Colonic mucosa (tissue), 4 donors: ENCODE data around the gene APOH. TPM values are rescaled to one million over a fixed set of nuclear protein-coding genes. Genes with fewer than 3 reads are reported as not detected.

Experiments used
- DNase-seq: peaks from one replicate; pipeline ENCODE4 v3.0.0-alpha.2; 2020
- H3K27ac ChIP-seq: fragments of 200-600 bp; one replicate; pipeline ENCODE4 v1.8.0; 2021
- H3K27me3 ChIP-seq: fragments of 200-600 bp; one replicate; pipeline ENCODE4 v1.8.0; 2021
- H3K36me3 ChIP-seq: fragments of 200-600 bp; one replicate; pipeline ENCODE4 v1.8.0; 2021
- H3K4me1 ChIP-seq: fragments of 200-600 bp; one replicate; pipeline ENCODE4 v1.8.0; 2021; ENCODE audit warnings: mild to moderate bottlenecking
- H3K4me3 ChIP-seq: fragments of 200-600 bp; one replicate; pipeline ENCODE4 v1.8.0; 2021
- H3K9ac ChIP-seq, 2 donors: one replicate each; pipeline ENCODE4 v1.7.0; 2013; ENCODE audit warnings: control low read depth in 2 of 2, low read depth in 2 of 2, low read length in 2 of 2
- H3K9me3 ChIP-seq: fragments of 200-600 bp; one replicate; pipeline ENCODE4 v1.8.0; 2021
- CTCF ChIP-seq: fragments of 200-600 bp; IDR thresholded peaks from one replicate; pipeline ENCODE4 v1.8.0; 2022; ENCODE audit warnings: antibody characterized with exemption, mild to moderate bottlenecking
- intact Hi-C: fragments of 100-400 bp; cut with DNase I; formaldehyde crosslinking; loops from one replicate; pipeline ENCODE4 v1.14.1; 2022
- total RNA-seq, 2 donors: library from RNA; stranded (reverse); fragmentation: NEBNext Ultra II Directional in 1 of 2; extraction: Animal tissue kit (Norgen Biotek cat#: 25700) in 1 of 2; gene quantifications; one replicate each; pipeline ENCODE4 v1.2.1, GENCODE V29; 2021
- donor health status: healthy.
- donor health status: DM: no; HTN: no; CAD: no.
- donor health status: DM: no; HTN: no; CAD: no.

APOH gene
- total RNA-seq, 2 donors from 2014 or later = 1.1 to 5.1 TPM

- H3K4me3 ChIP-seq = no peak overlapping the region
- no peaks in the 10 kb centered on the region for H3K27me3 ChIP-seq
- intact Hi-C loops = no loop called here
- H3K9ac ChIP-seq = no peak overlapping the region
- no peak for TF ChIP-seq CTCF
- no peaks in the 10 kb centered on the region for H3K36me3 ChIP-seq
- no peaks in the 10 kb centered on the region for H3K4me1 ChIP-seq
- H3K9me3 ChIP-seq = no peaks in the 10 kb centered on the region
- no peak overlapping the region for H3K27ac ChIP-seq
- DNase-seq = no peak
Measured at GRCh38 chr17:66215529-66215911, 13.7 kb downstream of the APOH start.

- Histone ChIP-seq H3K36me3 (no peaks in the 10 kb centered on the region), H3K27me3 (no peaks in the 10 kb centered on the region), H3K4me1 (no peaks in the 10 kb centered on the region), H3K4me3 (no peak overlapping the region), H3K27ac (no peak overlapping the region), H3K9me3 (no peaks in the 10 kb centered on the region), H3K9ac (no peak overlapping the region)
- no peak for DNase-seq
- no peak for TF ChIP-seq CTCF
- intact Hi-C loops = no loop called here
Measured at GRCh38 chr17:66214884-66215528, 14.2 kb downstream of the APOH start.

GRCh38 chr17:66211047-66211810 lies 18.0 kb downstream of the APOH start:
- no peaks in the 10 kb centered on the region for H3K4me1 ChIP-seq
- H3K9me3 ChIP-seq = no peaks in the 10 kb centered on the region
- H3K27ac ChIP-seq = no peak overlapping the region
- no peak overlapping the region for H3K4me3 ChIP-seq
- no peak overlapping the region for H3K9ac ChIP-seq
- no peaks in the 10 kb centered on the region for H3K27me3 ChIP-seq
- DNase-seq = no peak
- intact Hi-C loops = no loop called here
- TF ChIP-seq CTCF = no peak
- no peaks in the 10 kb centered on the region for H3K36me3 ChIP-seq

- H3K9ac ChIP-seq = no peak overlapping the region
- intact Hi-C loops = no loop called here
- no peak for DNase-seq
- no peaks in the 10 kb centered on the region for H3K36me3 ChIP-seq
- no peak overlapping the region for H3K4me3 ChIP-seq
- H3K9me3 ChIP-seq = no peaks in the 10 kb centered on the region
- TF ChIP-seq CTCF = no peak
- H3K4me1 ChIP-seq = no peaks in the 10 kb centered on the region
- no peaks in the 10 kb centered on the region for H3K27me3 ChIP-seq
- no peak overlapping the region for H3K27ac ChIP-seq
Measured at GRCh38 chr17:66210208-66210574, 19.0 kb downstream of the APOH start.

GRCh38 chr17:66207936-66208335 lies 21.3 kb downstream of the APOH start:
- H3K27ac ChIP-seq = no peak overlapping the region
- no peaks in the 10 kb centered on the region for H3K4me1 ChIP-seq
- TF ChIP-seq CTCF = no peak
- H3K9me3 ChIP-seq = no peaks in the 10 kb centered on the region
- no peak overlapping the region for H3K9ac ChIP-seq
- no peak overlapping the region for H3K4me3 ChIP-seq
- no peaks in the 10 kb centered on the region for H3K27me3 ChIP-seq
- no peaks in the 10 kb centered on the region for H3K36me3 ChIP-seq
- intact Hi-C loops = no loop called here
- no peak for DNase-seq
